Activated T-helper 1 cell treated with anti-CD3 and anti-CD28 coated beads, Interleukin-2, amount 50 U/mL, for 16 hours (primary cell): ENCODE results near the gene PABPC5.

ENCODE experiments used
- DNase-seq, 2 donors: peaks; one replicate each; pipeline ENCODE4 v3.0.0-alpha.2; 2020; ENCODE audit warnings: low read depth in 1 of 2, low spot score in 1 of 2

The PABPC5 gene

DNA sequence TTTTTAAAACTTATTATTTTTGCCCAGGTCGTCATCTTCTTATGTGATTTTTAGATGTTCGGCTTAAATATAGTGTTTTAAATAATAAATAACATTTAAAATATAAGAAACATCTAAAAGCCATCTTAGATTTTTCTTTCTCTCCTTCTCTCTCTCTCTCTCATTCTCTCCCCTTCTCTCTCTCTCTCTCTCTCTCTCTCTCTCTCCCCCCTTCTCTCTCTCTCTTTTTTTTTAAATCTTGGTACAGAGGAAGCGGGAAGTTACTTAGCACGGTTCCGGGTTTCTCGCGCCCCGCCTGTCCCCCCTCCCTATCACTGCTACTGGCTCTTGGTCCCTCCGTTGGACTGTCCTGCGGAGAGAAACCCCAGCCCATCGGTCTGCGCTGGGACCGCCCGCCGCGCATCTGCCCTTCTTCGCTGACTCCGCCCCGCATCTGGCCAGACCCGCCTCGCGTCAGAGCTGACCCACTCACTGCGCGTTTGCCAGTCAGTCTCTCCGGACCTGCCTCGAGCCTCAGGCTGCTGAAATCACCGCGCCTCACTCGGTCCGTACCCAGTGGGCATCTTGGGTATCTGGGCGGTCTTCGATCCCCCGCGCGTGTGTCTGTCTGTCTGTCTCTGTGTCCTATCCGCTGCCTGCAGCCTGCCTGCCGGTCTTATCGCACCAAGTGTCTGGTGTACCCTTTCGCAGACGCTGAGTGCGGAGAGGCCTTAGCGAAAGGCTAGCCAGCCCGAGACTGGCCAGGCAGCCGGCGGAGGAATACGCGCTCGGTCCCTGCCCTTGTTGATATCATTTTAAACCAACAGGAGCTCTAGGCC, at the start of gene PABPC5:
TSS of gene PABPC5 (plus strand) at position 489 of the 818 bp plus-strand sequence. CDS start 739 bp downstream, outside the sequence.
- DNase-seq = no peak

- DNase-seq = no peak
These were observed 45.6 kb upstream of the PABPC5 start for GRCh38 chrX:91389026-91389425.

- DNase-seq = no peak
These were observed 19.9 kb upstream of the PABPC5 start for GRCh38 chrX:91414713-91415112.

GRCh38 chrX:91435395-91435794, 756 bp downstream of the PABPC5 start:
- no peak for DNase-seq
